H9 (cell line): ENCODE measurements around the gene CELF4. TPM values are rescaled to one million over a fixed set of nuclear protein-coding genes. Genes with fewer than 3 reads are reported as not detected.

Experiments
- DNase-seq: peaks from one replicate; pipeline ENCODE4 v3.0.0-alpha.2; 2017
- H2AFZ ChIP-seq: one replicate; pipeline ENCODE4 v1.6.1; 2013; ENCODE audit warnings: mild to moderate bottlenecking, low read length, control low read depth, moderate library complexity
- H2AK5ac ChIP-seq: 2 replicates; pipeline ENCODE4 v1.6.1; 2013; ENCODE audit warnings: low read length, control low read depth, mixed read lengths; ENCODE audit not compliant: insufficient read length
- H2BK120ac ChIP-seq: one replicate; pipeline ENCODE4 v1.6.1; 2013; ENCODE audit warnings: low read depth, mild to moderate bottlenecking, low read length, control low read depth, inconsistent platforms; ENCODE audit not compliant: poor library complexity, severe bottlenecking
- H2BK12ac ChIP-seq: 2 replicates; pipeline ENCODE4 v1.6.1; 2013; ENCODE audit warnings: low read length, control low read depth, mixed read lengths, low read depth; ENCODE audit not compliant: insufficient read length
- H2BK15ac ChIP-seq: 2 replicates; pipeline ENCODE4 v1.6.1; 2013; ENCODE audit warnings: low read depth, low read length, control low read depth
- H2BK20ac ChIP-seq: one replicate; pipeline ENCODE4 v1.6.1; 2013; ENCODE audit warnings: low read depth, mild to moderate bottlenecking, low read length, control low read depth, inconsistent platforms; ENCODE audit not compliant: poor library complexity, severe bottlenecking
- H2BK5ac ChIP-seq: 2 replicates; pipeline ENCODE4 v1.6.1; 2013; ENCODE audit warnings: low read length, control low read depth, mixed read lengths; ENCODE audit not compliant: insufficient read length
- H3K14ac ChIP-seq: 2 replicates; pipeline ENCODE4 v1.6.1; 2013; ENCODE audit warnings: low read length, control low read depth; ENCODE audit not compliant: insufficient read depth
- H3K18ac ChIP-seq: 2 replicates; pipeline ENCODE4 v1.6.1; 2013; ENCODE audit warnings: low read depth, mild to moderate bottlenecking, mixed read lengths, low read length, control low read depth; ENCODE audit not compliant: insufficient read length
- H3K23ac ChIP-seq: 2 replicates; pipeline ENCODE4 v1.6.1; 2013; ENCODE audit warnings: low read length, control low read depth, mixed read lengths, low read depth; ENCODE audit not compliant: insufficient read length
- H3K23me2 ChIP-seq: 2 replicates; pipeline ENCODE4 v1.6.1; 2013; ENCODE audit warnings: low read depth, mild to moderate bottlenecking, mixed read lengths, low read length, control low read depth; ENCODE audit not compliant: insufficient read length, poor library complexity, severe bottlenecking
- H3K27ac ChIP-seq: 2 replicates; pipeline ENCODE4 v1.5.1; 2013; ENCODE audit warnings: low read length, control low read depth, mixed read lengths, low read depth; ENCODE audit not compliant: insufficient read length
- H3K27me3 ChIP-seq: 2 replicates; pipeline ENCODE4 v1.6.1; 2013; ENCODE audit warnings: low read length, control low read depth, inconsistent platforms; ENCODE audit not compliant: insufficient read depth
- H3K4ac ChIP-seq: 2 replicates; pipeline ENCODE4 v1.6.1; 2013; ENCODE audit warnings: low read depth, mild to moderate bottlenecking, control low read depth, inconsistent platforms, low read length, moderate library complexity
- H3K4me1 ChIP-seq: 2 replicates; pipeline ENCODE4 v1.6.1; 2013; ENCODE audit warnings: low read length, control low read depth, inconsistent platforms; ENCODE audit not compliant: insufficient read depth
- H3K4me2 ChIP-seq: 2 replicates; pipeline ENCODE4 v1.6.1; 2013; ENCODE audit warnings: low read length, control low read depth, mixed read lengths; ENCODE audit not compliant: insufficient read length, insufficient read depth
- H3K56ac ChIP-seq: 2 replicates; pipeline ENCODE4 v1.6.1; 2013; ENCODE audit warnings: low read depth, mild to moderate bottlenecking, mixed read lengths, low read length, control low read depth; ENCODE audit not compliant: insufficient read length
- H3K79me1 ChIP-seq: 2 replicates; pipeline ENCODE4 v1.6.1; 2013; ENCODE audit warnings: low read depth, mild to moderate bottlenecking, moderate library complexity, low read length, control low read depth, inconsistent platforms; ENCODE audit not compliant: insufficient read depth, poor library complexity, severe bottlenecking
- H3K79me2 ChIP-seq: 2 replicates; pipeline ENCODE4 v1.6.1; 2013; ENCODE audit warnings: low read length, control low read depth, inconsistent platforms; ENCODE audit not compliant: insufficient read depth
- H3K9ac ChIP-seq: 2 replicates; pipeline ENCODE4 v1.6.1; 2013; ENCODE audit warnings: low read length, control low read depth, mixed read lengths; ENCODE audit not compliant: insufficient read length; ENCODE audit errors: extremely low read depth
- H3K9me3 ChIP-seq: one replicate; pipeline ENCODE4 v1.6.1; 2013; ENCODE audit warnings: low read depth, low read length, inconsistent platforms; ENCODE audit not compliant: control insufficient read depth
- H3T11ph ChIP-seq: one replicate; pipeline ENCODE4 v1.6.1; 2013; ENCODE audit warnings: mild to moderate bottlenecking, low read length, control low read depth, inconsistent platforms
- H4K20me1 ChIP-seq: one replicate; pipeline ENCODE4 v1.6.1; 2013; ENCODE audit not compliant: control insufficient read depth, insufficient read length, insufficient read depth
- H4K5ac ChIP-seq: 2 replicates; pipeline ENCODE4 v1.6.1; 2013; ENCODE audit warnings: low read depth, mild to moderate bottlenecking, mixed read lengths, low read length, control low read depth; ENCODE audit not compliant: insufficient read length
- H4K8ac ChIP-seq: replicated peaks from 2 replicates; pipeline ENCODE4 v1.6.1; 2013; ENCODE audit warnings: low read length, control low read depth, mixed read lengths, low read depth; ENCODE audit not compliant: insufficient read length
- H4K91ac ChIP-seq: 2 replicates; pipeline ENCODE4 v1.6.1; 2013; ENCODE audit warnings: low read depth, mild to moderate bottlenecking, moderate library complexity, mixed read lengths, low read length, control low read depth; ENCODE audit not compliant: insufficient read length
- H3K27ac Mint-ChIP-seq, 3 experiments: 2 replicates in 2 of 3; 3 replicates in 1 of 3; pipeline ENCODE4 v1.8.0; 2020 to 2021; ENCODE audit warnings: mixed read lengths in 3 of 3, mild to moderate bottlenecking in 1 of 3, moderate library complexity in 1 of 3
- H3K27me3 Mint-ChIP-seq: 2 replicates; pipeline ENCODE4 v1.8.0; 2021; ENCODE audit warnings: low read depth, mild to moderate bottlenecking, moderate library complexity, mixed read lengths
- H3K36me3 Mint-ChIP-seq, 3 experiments: 2 replicates in 2 of 3; 3 replicates in 1 of 3; pipeline ENCODE4 v1.8.0; 2020 to 2021; ENCODE audit warnings: low read depth in 3 of 3, mixed read lengths in 3 of 3; ENCODE audit not compliant: insufficient read depth in 1 of 3
- H3K4me1 Mint-ChIP-seq, 2 experiments: 2 replicates each; pipeline ENCODE4 v1.8.0; 2020; ENCODE audit warnings: mixed read lengths in 2 of 2
- H3K4me3 Mint-ChIP-seq, 2 experiments: 2 replicates in 1 of 2; 3 replicates in 1 of 2; pipeline ENCODE4 v1.8.0; 2020 to 2021; ENCODE audit warnings: mild to moderate bottlenecking in 2 of 2, mixed read lengths in 2 of 2, moderate library complexity in 1 of 2
- H3K9me3 Mint-ChIP-seq, 2 experiments: 2 replicates in 1 of 2; 3 replicates in 1 of 2; pipeline ENCODE4 v1.8.0; 2020; ENCODE audit warnings: mild to moderate bottlenecking in 2 of 2, mixed read lengths in 2 of 2, moderate library complexity in 1 of 2
- CTCF ChIP-seq: fragments of 200-600 bp; sonication (generic); conservative IDR thresholded peaks from 3 replicates; pipeline ENCODE4 v1.8.0; 2021; ENCODE audit warnings: antibody characterized with exemption, mild to moderate bottlenecking
- WGBS: extraction: QIAGEN DNeasy Blood & Tissue Kit; methylation state at CpG from one replicate; pipeline ENCODE4 v1.1.7; 2013; ENCODE audit warnings: missing lambda C conversion rate, low lambda C conversion rate, mixed read lengths; ENCODE audit not compliant: insufficient read length; ENCODE audit errors: extremely low coverage; 5-methylcytosine and 5-hydroxymethylcytosine counted together
- total RNA-seq: library from RNA; stranded (reverse); gene quantifications from 2 replicates; pipeline ENCODE4 v1.2.1, GENCODE V29; 2021

CELF4 gene
- total RNA-seq, 1 experiment from 2014 or later = 1.1 TPM

- Histone ChIP-seq H3K56ac (no peak overlapping the region), H4K5ac (no peak overlapping the region), H3K79me1 (no peaks in the 10 kb centered on the region), H3K9me3 (no peaks in the 10 kb centered on the region), H2BK5ac (no peak overlapping the region), H2BK20ac (no peak overlapping the region), H3K9ac (no peak overlapping the region), H3K4me2 (no peak overlapping the region), H2BK15ac (no peak overlapping the region), H2BK120ac (no peak overlapping the region), H3T11ph (no peak overlapping the region), H3K23me2 (no peaks in the 10 kb centered on the region), H4K91ac (no peak overlapping the region), H3K79me2 (no peaks in the 10 kb centered on the region), H3K14ac (no peak overlapping the region), H4K20me1 (no peaks in the 10 kb centered on the region), H3K4me1 (peaks cover 5% of the 10 kb centered on the region), H2AK5ac (no peak overlapping the region), H3K27me3 (no peaks in the 10 kb centered on the region), H3K23ac (no peak overlapping the region), H3K4ac (no peak overlapping the region), H3K27ac (no peak overlapping the region), H3K18ac (no peak overlapping the region), H2BK12ac (no peak overlapping the region), H2AFZ (no peak overlapping the region), H4K8ac (no peak overlapping the region)
- no peak for DNase-seq
- Mint-ChIP-seq H3K4me3 (no peak overlapping the region), H3K9me3 (0 out of 5 replicates have a peak, but pooled peaks cover 0 to 2% of the 10 kb centered on the region in 2 experiments), H3K36me3 (no peaks in the 10 kb centered on the region; a peak in 1 of 7 replicates), H3K27ac (no peak overlapping the region), H3K27me3 (peaks cover 34% of the 10 kb centered on the region), H3K4me1 (peaks cover 16 to 35% of the 10 kb centered on the region in 2 experiments)
- no peak for TF ChIP-seq CTCF
- no CpG with 5 or more reads among the region's 13 CpGs for WGBS
Measured at GRCh38 chr18:37244618-37245017, 321.0 kb downstream of the CELF4 start.
